CD4-positive, alpha-beta memory T cell (primary cell): ENCODE data around the gene INPPL1. TPM values are rescaled to one million over a fixed set of nuclear protein-coding genes. Genes with fewer than 3 reads are reported as not detected.

Experiments used
- CTCF ChIA-PET: fragments of 350-600 bp; sonication (Branson Sonifier 250); formaldehyde crosslinking; loops from one replicate; lab custom pipeline; 2021; ENCODE audit warnings: inconsistent platforms; ENCODE audit not compliant: partially characterized antibody; lab: Charles Lee
- POLR2A ChIA-PET: fragments of 350-600 bp; sonication (Branson Sonifier 250); formaldehyde crosslinking; loops from one replicate; lab custom pipeline; 2021; ENCODE audit not compliant: partially characterized antibody; lab: Charles Lee
- DNase-seq, 5 donors: peaks; one replicate each; pipeline versions ENCODE4 v3.0.0 to v3.0.0-alpha.2; 2020 to 2022; ENCODE audit warnings: mixed read lengths in 1 of 5
- H3K27ac ChIP-seq: one replicate; pipeline ENCODE4 v1.7.0; 2013; ENCODE audit warnings: low read depth, low read length
- H3K27me3 ChIP-seq: 2 replicates; pipeline ENCODE4 v1.7.0; 2013; ENCODE audit warnings: mild to moderate bottlenecking, low read length, moderate library complexity; ENCODE audit not compliant: insufficient read depth
- H3K36me3 ChIP-seq: 2 replicates; pipeline ENCODE4 v1.7.0; 2013; ENCODE audit warnings: mild to moderate bottlenecking, low read length, moderate library complexity; ENCODE audit not compliant: insufficient read depth
- H3K4me1 ChIP-seq: 2 replicates; pipeline ENCODE4 v1.7.0; 2013; ENCODE audit warnings: mild to moderate bottlenecking, low read length, moderate library complexity; ENCODE audit not compliant: insufficient read depth
- H3K4me3 ChIP-seq, 2 donors: one replicate each; pipeline ENCODE4 v1.7.0; 2013; ENCODE audit warnings: low read length in 2 of 2, mild to moderate bottlenecking in 1 of 2
- H3K9me3 ChIP-seq, 2 donors: one replicate each; pipeline ENCODE4 v1.7.0; 2013; ENCODE audit warnings: low read length in 2 of 2, control low read depth in 1 of 2; ENCODE audit not compliant: control insufficient read depth in 1 of 2
- H3K27ac Mint-ChIP-seq, 7 donors: one replicate each; pipeline ENCODE4 v1.8.0; 2020 to 2021; ENCODE audit warnings: mixed read lengths in 7 of 7, mild to moderate bottlenecking in 6 of 7, inconsistent platforms in 3 of 7, moderate library complexity in 3 of 7
- H3K27me3 Mint-ChIP-seq, 2 donors: one replicate each; pipeline ENCODE4 v1.8.0; 2020 to 2021; ENCODE audit warnings: mixed read lengths in 2 of 2
- H3K36me3 Mint-ChIP-seq, 2 donors: one replicate each; pipeline ENCODE4 v1.8.0; 2020 to 2021; ENCODE audit warnings: mixed read lengths in 2 of 2, inconsistent platforms in 1 of 2, mild to moderate bottlenecking in 1 of 2
- H3K4me1 Mint-ChIP-seq, 4 donors: one replicate each; pipeline ENCODE4 v1.8.0; 2020 to 2021; ENCODE audit warnings: mixed read lengths in 4 of 4, mild to moderate bottlenecking in 1 of 4
- H3K4me3 Mint-ChIP-seq, 8 donors: one replicate each; pipeline ENCODE4 v1.8.0; 2020 to 2021; ENCODE audit warnings: mixed read lengths in 8 of 8, mild to moderate bottlenecking in 7 of 8, moderate library complexity in 6 of 8, inconsistent platforms in 3 of 8
- H3K9me3 Mint-ChIP-seq, 8 donors: one replicate each; pipeline ENCODE4 v1.8.0; 2020 to 2021; ENCODE audit warnings: mixed read lengths in 8 of 8, mild to moderate bottlenecking in 5 of 8, inconsistent platforms in 3 of 8, moderate library complexity in 1 of 8
- intact Hi-C: fragments of 100-400 bp; cut with micrococcal nuclease; formaldehyde crosslinking; loops from one replicate; pipeline ENCODE4 v1.15.1; 2023
- polyA plus RNA-seq, 2 donors: library from polyadenylated mRNA; unstranded; fragments of 300-500 nt; fragmentation: Illumina TruSeq; gene quantifications; one replicate each; pipeline ENCODE4 v1.2.3, GENCODE V29; 2021
- total RNA-seq, 2 experiments: library from RNA; stranded (reverse); gene quantifications; one replicate each; pipeline ENCODE4 v1.2.3, GENCODE V29; 2021

The INPPL1 gene
- total and polyA plus RNA-seq, 4 experiments from 2014 or later, result 4.0 to 152 (median 77.8) TPM

DNA sequence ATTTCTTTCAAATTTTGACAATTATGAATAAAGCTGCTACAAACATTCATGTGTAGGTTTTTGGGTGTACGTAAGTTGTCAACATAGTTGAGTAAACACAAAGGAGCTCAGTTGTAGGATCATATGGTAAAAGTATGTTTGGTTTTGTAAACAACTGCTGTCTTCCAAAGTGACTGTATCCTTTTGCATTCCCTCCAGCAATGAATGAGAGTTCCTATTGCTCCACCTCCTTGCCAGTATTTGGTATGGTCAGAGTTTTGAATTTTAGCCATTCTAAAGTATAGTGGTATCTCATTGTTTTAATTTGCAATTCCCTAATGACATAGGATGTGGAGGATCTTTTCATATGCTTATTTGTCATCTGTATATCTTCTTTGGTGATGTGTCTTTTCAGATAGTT, 47.4 kb downstream of the INPPL1 start:
- intact Hi-C loops, result no loop called here
- Histone ChIP-seq H3K4me3 (no peak overlapping the region), H3K4me1 (no peaks in the 10 kb centered on the region), H3K27me3 (no peaks in the 10 kb centered on the region), H3K27ac (no peak overlapping the region), H3K9me3 (no peaks in the 10 kb centered on the region), H3K36me3 (no peaks in the 10 kb centered on the region)
- ChIA-PET POLR2A (no interaction called here), CTCF (interaction anchor here (1.5 kb wide), 1 partner anchor 82 kb away, joined by 3 read pairs; no protein-coding TSS in a partner anchor)
- no peak for DNase-seq
- Mint-ChIP-seq H3K9me3 (no peaks in the 10 kb centered on the region), H3K4me3 (no peak overlapping the region), H3K4me1 (peaks cover 0 to 10% (median 7%) of the 10 kb centered on the region in 4 donors), H3K27me3 (peaks cover 10 to 15% of the 10 kb centered on the region in 2 donors), H3K36me3 (no peaks in the 10 kb centered on the region), H3K27ac (no peak overlapping the region)

DNA sequence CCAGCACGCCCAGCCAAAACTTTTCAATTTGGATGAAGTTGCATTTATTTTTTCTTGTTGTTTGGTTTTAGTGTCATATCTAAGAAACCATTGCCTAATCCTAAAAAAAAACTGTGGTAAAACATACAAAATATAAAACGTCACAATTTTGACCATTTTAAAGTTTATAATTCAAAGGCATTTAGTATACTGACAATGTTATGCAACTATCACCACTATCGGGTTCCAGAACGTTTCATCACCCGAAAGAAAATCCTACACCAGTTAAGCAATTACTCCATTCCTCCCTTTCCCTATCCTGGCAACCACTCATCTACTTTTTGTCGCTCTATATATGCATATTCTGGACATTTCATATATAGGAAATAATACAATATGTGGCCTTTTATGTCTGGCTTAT, 49.9 kb downstream of the INPPL1 start:
- no peaks in the 10 kb centered on the region for H3K36me3 ChIP-seq
- no peak overlapping the region for H3K27ac Mint-ChIP-seq
- H3K36me3 Mint-ChIP-seq, result no peaks in the 10 kb centered on the region
- no peak overlapping the region for H3K27ac ChIP-seq
- no peak overlapping the region for H3K4me3 Mint-ChIP-seq
- no peak for DNase-seq
- H3K27me3 Mint-ChIP-seq, result peaks cover 9% of the 10 kb centered on the region in 2 donors
- intact Hi-C loops, result no loop called here
- no peaks in the 10 kb centered on the region for H3K9me3 ChIP-seq
- ChIA-PET POLR2A (no interaction called here), CTCF (no interaction called here)
- H3K27me3 ChIP-seq, result no peaks in the 10 kb centered on the region
- H3K4me1 Mint-ChIP-seq, result peaks cover 0 to 7% (median 6%) of the 10 kb centered on the region in 4 donors
- peaks cover 0 to 7% (median under 1%) of the 10 kb centered on the region in 8 donors for H3K9me3 Mint-ChIP-seq
- no peak overlapping the region for H3K4me3 ChIP-seq
- H3K4me1 ChIP-seq, result no peaks in the 10 kb centered on the region

DNA sequence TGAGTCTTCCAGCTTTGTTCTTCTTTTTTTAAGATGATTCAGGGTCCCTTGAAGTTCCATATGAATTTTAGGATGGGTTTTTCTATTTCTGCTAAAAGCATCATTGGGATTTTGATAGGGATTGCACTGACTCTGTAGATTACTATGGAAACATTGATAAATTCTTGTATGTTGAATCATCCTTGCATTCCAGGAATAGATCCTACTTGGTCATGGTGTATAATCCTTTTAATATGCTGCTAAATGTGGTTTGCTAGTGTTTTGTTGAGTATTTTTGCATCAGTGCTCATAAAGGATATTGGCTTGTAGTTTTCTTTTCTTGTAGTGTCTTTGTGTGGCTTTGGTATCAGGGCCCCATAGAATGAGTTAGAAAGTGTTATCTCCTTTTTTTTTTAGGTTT, 54.3 kb downstream of the INPPL1 start:
- Mint-ChIP-seq H3K36me3 (no peaks in the 10 kb centered on the region), H3K27ac (no peak overlapping the region), H3K9me3 (peaks cover 0 to 7% (median 4%) of the 10 kb centered on the region in 8 donors), H3K4me1 (no peaks in the 10 kb centered on the region), H3K27me3 (peaks cover 13 to 20% of the 10 kb centered on the region in 2 donors), H3K4me3 (no peak overlapping the region)
- Histone ChIP-seq H3K36me3 (no peaks in the 10 kb centered on the region), H3K27ac (no peak overlapping the region), H3K4me1 (no peaks in the 10 kb centered on the region), H3K27me3 (no peaks in the 10 kb centered on the region), H3K9me3 (no peaks in the 10 kb centered on the region), H3K4me3 (no peak overlapping the region)
- POLR2A ChIA-PET, result no interaction called here
- no peak for DNase-seq
- CTCF ChIA-PET, result interaction anchor here (1.1 kb wide), 1 partner anchor 8 kb away, joined by 3 read pairs; no protein-coding TSS in a partner anchor
- intact Hi-C loops, result no loop called here

DNA sequence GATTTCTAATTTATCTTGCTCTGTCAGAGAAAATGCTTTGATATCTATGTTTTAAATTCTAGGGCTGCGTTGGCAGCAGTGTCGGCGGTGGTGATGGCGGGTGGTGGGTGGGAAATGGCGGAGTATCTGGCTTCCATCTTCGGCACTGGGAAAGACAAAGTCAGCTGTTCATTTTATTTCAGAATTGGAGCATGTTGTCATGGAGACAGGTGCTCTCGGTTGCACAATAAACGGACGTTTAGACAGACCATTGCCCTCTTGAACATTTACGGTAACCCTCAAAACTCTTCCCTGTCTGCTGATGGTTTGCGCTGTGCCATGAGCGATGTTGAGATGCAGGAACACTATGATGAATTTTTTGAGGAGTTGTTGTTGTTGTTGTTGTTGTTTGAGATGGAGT, 55.5 kb downstream of the INPPL1 start:
- H3K4me1 ChIP-seq, result no peaks in the 10 kb centered on the region
- H3K27me3 ChIP-seq, result no peaks in the 10 kb centered on the region
- H3K4me3 ChIP-seq, result no peak overlapping the region
- H3K4me3 Mint-ChIP-seq, result no peak overlapping the region
- intact Hi-C loops, result no loop called here
- H3K27me3 Mint-ChIP-seq, result peaks cover 17 to 22% of the 10 kb centered on the region in 2 donors
- ChIA-PET POLR2A (no interaction called here), CTCF (interaction anchor here (1.2 kb wide), 1 partner anchor 13 kb away, joined by 3 read pairs; no protein-coding TSS in a partner anchor)
- no peak overlapping the region for H3K27ac Mint-ChIP-seq
- no peak for DNase-seq
- peaks cover 0 to 7% (median 4%) of the 10 kb centered on the region in 8 donors for H3K9me3 Mint-ChIP-seq
- H3K36me3 ChIP-seq, result no peaks in the 10 kb centered on the region
- no peaks in the 10 kb centered on the region for H3K9me3 ChIP-seq
- H3K27ac ChIP-seq, result no peak overlapping the region
- no peaks in the 10 kb centered on the region for H3K36me3 Mint-ChIP-seq
- no peaks in the 10 kb centered on the region for H3K4me1 Mint-ChIP-seq

DNA sequence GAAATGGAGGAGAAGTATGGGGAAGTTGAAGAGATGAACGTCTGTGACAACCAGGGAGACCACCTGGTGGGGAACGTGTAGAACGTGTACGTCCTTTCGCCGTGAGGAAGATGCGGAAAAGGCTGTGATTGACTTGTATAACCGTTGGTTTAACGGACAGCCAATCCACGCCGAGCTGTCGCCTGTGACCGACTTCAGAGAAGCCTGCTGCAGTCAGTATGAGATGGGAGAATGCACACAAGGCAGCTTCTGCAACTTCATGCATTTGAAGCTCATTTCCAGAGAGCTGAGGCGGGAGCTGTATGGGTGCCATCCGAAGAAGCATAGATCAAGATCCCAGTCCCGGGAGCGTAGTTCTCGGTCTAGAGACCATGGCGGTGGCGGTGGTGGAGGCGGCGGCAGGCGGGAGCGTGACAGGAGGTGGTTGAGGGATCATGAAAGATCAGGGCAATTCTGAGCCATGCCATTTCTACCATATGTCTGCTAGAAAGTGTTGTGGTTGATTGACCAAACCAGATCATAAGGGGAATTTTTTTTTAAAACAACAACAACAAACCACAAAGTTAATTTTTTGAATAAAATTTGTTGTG, 56.3 kb downstream of the INPPL1 start:
- Mint-ChIP-seq H3K27me3 (peaks cover 17 to 19% of the 10 kb centered on the region in 2 donors), H3K9me3 (peaks cover 0 to 7% (median 4%) of the 10 kb centered on the region in 8 donors), H3K36me3 (no peaks in the 10 kb centered on the region), H3K4me1 (no peaks in the 10 kb centered on the region), H3K4me3 (no peak overlapping the region), H3K27ac (no peak overlapping the region)
- Histone ChIP-seq H3K4me3 (no peak overlapping the region), H3K27me3 (no peaks in the 10 kb centered on the region), H3K9me3 (no peaks in the 10 kb centered on the region), H3K4me1 (no peaks in the 10 kb centered on the region), H3K36me3 (no peaks in the 10 kb centered on the region), H3K27ac (no peak overlapping the region)
- intact Hi-C loops, result no loop called here
- ChIA-PET CTCF (interaction anchor here (1.2 kb wide), 1 partner anchor 12 kb away, joined by 3 read pairs; no protein-coding TSS in a partner anchor), POLR2A (no interaction called here)
- no peak for DNase-seq

DNA sequence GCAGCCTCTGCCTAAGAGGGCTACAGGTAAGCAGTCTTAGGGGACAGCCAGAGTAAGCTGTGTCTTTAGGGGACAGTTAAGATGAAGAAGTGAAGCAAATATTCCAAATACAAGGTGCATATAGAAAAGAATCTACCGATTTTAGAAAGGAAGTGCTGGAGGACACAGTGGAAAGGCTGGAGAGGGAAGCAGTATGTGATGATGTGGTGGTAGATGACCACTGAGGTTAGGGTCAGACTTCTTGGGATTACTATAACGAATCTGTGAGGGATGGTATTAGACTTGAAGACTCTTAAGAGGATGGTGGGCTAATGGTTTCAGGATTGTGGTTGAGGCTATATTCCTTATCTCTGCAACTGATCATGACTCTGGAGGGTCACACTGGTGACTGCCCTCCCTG, 59.4 kb downstream of the INPPL1 start:
- no peaks in the 10 kb centered on the region for H3K4me1 ChIP-seq
- Mint-ChIP-seq H3K9me3 (peaks cover 0 to 7% (median 4%) of the 10 kb centered on the region in 8 donors), H3K4me3 (no peak overlapping the region), H3K27ac (no peak overlapping the region), H3K27me3 (peaks cover 17 to 19% of the 10 kb centered on the region in 2 donors), H3K4me1 (no peaks in the 10 kb centered on the region), H3K36me3 (no peaks in the 10 kb centered on the region)
- H3K36me3 ChIP-seq, result no peaks in the 10 kb centered on the region
- intact Hi-C loops, result no loop called here
- H3K27me3 ChIP-seq, result no peaks in the 10 kb centered on the region
- POLR2A ChIA-PET, result no interaction called here
- no peak overlapping the region for H3K4me3 ChIP-seq
- CTCF ChIA-PET, result no interaction called here
- no peak for DNase-seq
- no peak overlapping the region for H3K27ac ChIP-seq
- no peaks in the 10 kb centered on the region for H3K9me3 ChIP-seq

DNA sequence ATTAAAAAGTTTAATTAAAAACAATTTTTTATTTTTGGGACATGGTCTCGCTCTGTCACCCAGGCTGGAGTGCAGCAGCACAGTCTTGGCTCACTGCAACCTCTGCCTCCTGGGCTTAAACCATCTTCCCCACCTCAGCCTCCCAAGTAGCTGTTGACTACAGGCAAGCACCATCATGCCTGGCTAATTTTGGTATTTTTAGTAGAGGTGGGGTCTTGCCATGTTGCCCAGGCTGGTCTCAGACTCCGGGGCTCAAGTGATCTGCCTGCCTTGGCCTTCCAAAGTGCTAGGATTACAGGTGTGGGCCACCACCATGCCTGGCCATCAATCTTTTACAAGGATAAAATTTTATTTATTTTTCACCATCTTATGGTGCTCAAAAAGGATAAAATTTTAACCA, 62.7 kb downstream of the INPPL1 start:
- Histone ChIP-seq H3K27ac (no peak overlapping the region), H3K9me3 (no peaks in the 10 kb centered on the region), H3K27me3 (no peaks in the 10 kb centered on the region), H3K36me3 (no peaks in the 10 kb centered on the region), H3K4me1 (no peaks in the 10 kb centered on the region), H3K4me3 (no peak overlapping the region)
- ChIA-PET CTCF (interaction anchor here (1.5 kb wide), 1 partner anchor 144 kb away, joined by 5 read pairs; no protein-coding TSS in a partner anchor), POLR2A (no interaction called here)
- Mint-ChIP-seq H3K36me3 (peaks cover 0 to 2% of the 10 kb centered on the region in 2 donors), H3K27ac (no peak overlapping the region), H3K27me3 (peaks cover 11 to 17% of the 10 kb centered on the region in 2 donors), H3K4me1 (no peaks in the 10 kb centered on the region), H3K4me3 (no peak overlapping the region), H3K9me3 (no peaks in the 10 kb centered on the region)
- intact Hi-C loops, result no loop called here
- no peak for DNase-seq
